Neural cell (in vitro differentiated cells): ENCODE results near the gene RNF223. TPM values are rescaled to one million over a fixed set of nuclear protein-coding genes. Genes with fewer than 3 reads are reported as not detected.
"Not testable (repeated sequence)": the region's sequence is repeated elsewhere in the genome, so short reads cannot be mapped to it uniquely, and the experiment has no call there.

Experiments
- H2AFZ ChIP-seq: fragments of 200-600, 300-800 bp; sonication (generic), shearing (Covaris generic); 2 replicates; pipeline ENCODE4 v1.6.0; 2014; ENCODE audit warnings: low read depth, mild to moderate bottlenecking, antibody characterized with exemption, low read length, moderate library complexity
- H3F3A ChIP-seq: fragments of 200-600 bp; shearing (Covaris generic); 2 replicates; pipeline ENCODE4 v1.6.1; 2016; ENCODE audit warnings: mild to moderate bottlenecking, moderate library complexity, mixed read lengths, antibody characterized with exemption, low read length; ENCODE audit not compliant: insufficient read depth, poor library complexity, severe bottlenecking
- H3K27ac ChIP-seq: fragments of 200-600, 300-800 bp; sonication (generic), shearing (Covaris generic); 2 replicates; pipeline ENCODE4 v1.5.1; 2014; ENCODE audit warnings: mild to moderate bottlenecking, low read length, moderate library complexity
- H3K27me3 ChIP-seq: fragments of 300-800, 200-600 bp; sonication (generic), shearing (Covaris generic); 2 replicates; pipeline ENCODE4 v1.6.0; 2014; ENCODE audit warnings: mild to moderate bottlenecking, low read depth, low read length, moderate library complexity; ENCODE audit not compliant: insufficient read depth
- H3K36me3 ChIP-seq: fragments of 300-800, 200-600 bp; sonication (generic), shearing (Covaris generic); 2 replicates; pipeline ENCODE4 v1.5.1; 2014; ENCODE audit warnings: mild to moderate bottlenecking, antibody characterized with exemption, low read length, moderate library complexity; ENCODE audit not compliant: insufficient read depth
- H3K4me2 ChIP-seq: fragments of 300-800, 200-600 bp; sonication (generic), shearing (Covaris generic); 2 replicates; pipeline ENCODE4 v1.6.0; 2014; ENCODE audit warnings: mild to moderate bottlenecking, low read length
- H3K4me3 ChIP-seq: fragments of 300-800, 200-600 bp; sonication (generic), shearing (Covaris generic); 2 replicates; pipeline ENCODE4 v1.5.1; 2014; ENCODE audit warnings: mild to moderate bottlenecking, low read length, moderate library complexity
- H3K79me2 ChIP-seq: fragments of 200-600 bp; shearing (Covaris generic); replicated peaks from 2 replicates; pipeline ENCODE4 v1.6.0; 2014; ENCODE audit warnings: mild to moderate bottlenecking, low read length, moderate library complexity; ENCODE audit not compliant: insufficient read depth
- H3K9ac ChIP-seq: fragments of 300-800, 200-600 bp; sonication (generic), shearing (Covaris generic); 2 replicates; pipeline ENCODE4 v1.6.1; 2016; ENCODE audit warnings: mild to moderate bottlenecking, low read length, mixed read lengths
- H3K9me2 ChIP-seq: fragments of 200-600 bp; shearing (Covaris generic); 2 replicates; pipeline ENCODE4 v1.6.1; 2016; ENCODE audit warnings: mild to moderate bottlenecking, low read length, mixed read lengths; ENCODE audit not compliant: insufficient read depth
- H3K9me3 ChIP-seq: fragments of 200-600, 300-800 bp; sonication (generic), shearing (Covaris generic); 2 replicates; pipeline ENCODE4 v1.6.1; 2016; ENCODE audit warnings: mild to moderate bottlenecking, mixed run types, low read length, moderate library complexity, mixed read lengths
- H4K20me1 ChIP-seq: fragments of 200-600 bp; shearing (Covaris generic); 2 replicates; pipeline ENCODE4 v1.6.1; 2016; ENCODE audit warnings: mild to moderate bottlenecking, mixed run types; ENCODE audit not compliant: insufficient read depth
- CTCF ChIP-seq: fragments of 450-650 bp; IDR thresholded peaks from 2 replicates; pipeline ENCODE4 v1.5.1; 2014; ENCODE audit warnings: antibody characterized with exemption, mild to moderate bottlenecking, moderate library complexity; ENCODE audit not compliant: poor library complexity, severe bottlenecking
- EP300 ChIP-seq: fragments of 450-650 bp; conservative IDR thresholded peaks from 2 replicates; pipeline ENCODE4 v1.6.1; 2014; ENCODE audit warnings: antibody characterized with exemption, mild to moderate bottlenecking, moderate library complexity; ENCODE audit not compliant: poor library complexity, severe bottlenecking
- MXI1 ChIP-seq: fragments of 450-650 bp; conservative IDR thresholded peaks from 2 replicates; pipeline ENCODE4 v1.6.1; 2014; ENCODE audit warnings: antibody characterized with exemption, mild to moderate bottlenecking; ENCODE audit not compliant: poor library complexity, severe bottlenecking
- POLR2AphosphoS5 ChIP-seq: IDR thresholded peaks from 2 replicates; pipeline ENCODE4 v1.6.1; 2012
- RAD21 ChIP-seq: fragments of 450-650 bp; conservative IDR thresholded peaks from 2 replicates; pipeline ENCODE4 v1.6.1; 2014; ENCODE audit warnings: antibody characterized with exemption, mild to moderate bottlenecking, moderate library complexity
- REST ChIP-seq: IDR thresholded peaks from 2 replicates; pipeline ENCODE4 v1.6.1; 2012; ENCODE audit warnings: borderline replicate concordance
- SMC3 ChIP-seq: fragments of 450-650 bp; conservative IDR thresholded peaks from 2 replicates; pipeline ENCODE4 v1.6.1; 2014; ENCODE audit warnings: antibody characterized with exemption, mild to moderate bottlenecking, moderate library complexity; ENCODE audit not compliant: poor library complexity
- polyA plus RNA-seq: library from polyadenylated mRNA; depleted of rRNA; stranded (reverse); fragments of >200 nt; gene quantifications from 2 replicates; pipeline ENCODE4 v1.2.3, GENCODE V29; 2014

Gene RNF223
- polyA plus RNA-seq, 1 donor from 2014 or later = not detected

- Histone ChIP-seq H3K79me2 (no peaks in the 10 kb centered on the region), H2AFZ (no peak overlapping the region), H3K9me3 (no peaks in the 10 kb centered on the region), H3K4me3 (no peak overlapping the region), H3F3A (no peaks in the 10 kb centered on the region), H4K20me1 (no peaks in the 10 kb centered on the region), H3K36me3 (no peaks in the 10 kb centered on the region), H3K27me3 (no peaks in the 10 kb centered on the region), H3K9me2 (no peaks in the 10 kb centered on the region), H3K9ac (no peak overlapping the region), H3K4me2 (no peak overlapping the region), H3K27ac (no peak overlapping the region)
- no peak for TF ChIP-seq EP300
Measured at GRCh38 chr1:1066403-1067283, 7.5 kb downstream of the RNF223 start.

GRCh38 chr1:1065940-1066304 is 8.2 kb downstream of the RNF223 start:
- not testable (repeated sequence) for H3K9me3 ChIP-seq, H3F3A ChIP-seq, H4K20me1 ChIP-seq, H2AFZ ChIP-seq, H3K27me3 ChIP-seq, H3K27ac ChIP-seq, H3K36me3 ChIP-seq, H3K79me2 ChIP-seq, H3K9ac ChIP-seq, H3K4me3 ChIP-seq, H3K9me2 ChIP-seq, H3K4me2 ChIP-seq

- H4K20me1 ChIP-seq = no peaks in the 10 kb centered on the region
- H3K27me3 ChIP-seq = peaks cover 2% of the 10 kb centered on the region
- H3F3A ChIP-seq = no peaks in the 10 kb centered on the region
- no peaks in the 10 kb centered on the region for H3K79me2 ChIP-seq
- H3K36me3 ChIP-seq = no peaks in the 10 kb centered on the region
- no peaks in the 10 kb centered on the region for H3K9me3 ChIP-seq
- TF ChIP-seq CTCF (no peak), SMC3 (no peak)
- H2AFZ ChIP-seq = no peak overlapping the region
- no peak overlapping the region for H3K9ac ChIP-seq
- no peak overlapping the region for H3K4me3 ChIP-seq
- H3K27ac ChIP-seq = no peak overlapping the region
- no peaks in the 10 kb centered on the region for H3K9me2 ChIP-seq
- H3K4me2 ChIP-seq = no peak overlapping the region
Measured at GRCh38 chr1:1065265-1065939, 8.7 kb downstream of the RNF223 start.

- H2AFZ ChIP-seq = no peak overlapping the region
- no peak overlapping the region for H3K4me2 ChIP-seq
- no peak overlapping the region for H3K4me3 ChIP-seq
- no peaks in the 10 kb centered on the region for H3K9me3 ChIP-seq
- peaks cover 11% of the 10 kb centered on the region for H3K27me3 ChIP-seq
- H3K79me2 ChIP-seq = no peaks in the 10 kb centered on the region
- no peaks in the 10 kb centered on the region for H4K20me1 ChIP-seq
- no peaks in the 10 kb centered on the region for H3F3A ChIP-seq
- no peak overlapping the region for H3K27ac ChIP-seq
- no peak overlapping the region for H3K9ac ChIP-seq
- no peaks in the 10 kb centered on the region for H3K36me3 ChIP-seq
- no peaks in the 10 kb centered on the region for H3K9me2 ChIP-seq
- peak; percentile 74 for TF ChIP-seq CTCF
- TF ChIP-seq MXI1 = no peak
- no peak for TF ChIP-seq POLR2AphosphoS5
- no peak for TF ChIP-seq REST
- peak; percentile 58 for TF ChIP-seq RAD21
- no peak for TF ChIP-seq SMC3
- TF ChIP-seq EP300 = no peak
Measured at GRCh38 chr1:1063945-1064831, 9.9 kb downstream of the RNF223 start.
